Epithelial cell of prostate (primary cell): Measurements from ENCODE around the gene LFNG.

ENCODE experiments used
- DNase-seq: peaks from one replicate; pipeline ENCODE4 v3.0.0-alpha.2; 2011; ENCODE audit warnings: low read depth, low spot score
- H3K27ac ChIP-seq: fragments of 450-650 bp; 2 replicates; pipeline ENCODE4 v1.5.1; 2017; ENCODE audit warnings: mild to moderate bottlenecking

Gene LFNG

DNA sequence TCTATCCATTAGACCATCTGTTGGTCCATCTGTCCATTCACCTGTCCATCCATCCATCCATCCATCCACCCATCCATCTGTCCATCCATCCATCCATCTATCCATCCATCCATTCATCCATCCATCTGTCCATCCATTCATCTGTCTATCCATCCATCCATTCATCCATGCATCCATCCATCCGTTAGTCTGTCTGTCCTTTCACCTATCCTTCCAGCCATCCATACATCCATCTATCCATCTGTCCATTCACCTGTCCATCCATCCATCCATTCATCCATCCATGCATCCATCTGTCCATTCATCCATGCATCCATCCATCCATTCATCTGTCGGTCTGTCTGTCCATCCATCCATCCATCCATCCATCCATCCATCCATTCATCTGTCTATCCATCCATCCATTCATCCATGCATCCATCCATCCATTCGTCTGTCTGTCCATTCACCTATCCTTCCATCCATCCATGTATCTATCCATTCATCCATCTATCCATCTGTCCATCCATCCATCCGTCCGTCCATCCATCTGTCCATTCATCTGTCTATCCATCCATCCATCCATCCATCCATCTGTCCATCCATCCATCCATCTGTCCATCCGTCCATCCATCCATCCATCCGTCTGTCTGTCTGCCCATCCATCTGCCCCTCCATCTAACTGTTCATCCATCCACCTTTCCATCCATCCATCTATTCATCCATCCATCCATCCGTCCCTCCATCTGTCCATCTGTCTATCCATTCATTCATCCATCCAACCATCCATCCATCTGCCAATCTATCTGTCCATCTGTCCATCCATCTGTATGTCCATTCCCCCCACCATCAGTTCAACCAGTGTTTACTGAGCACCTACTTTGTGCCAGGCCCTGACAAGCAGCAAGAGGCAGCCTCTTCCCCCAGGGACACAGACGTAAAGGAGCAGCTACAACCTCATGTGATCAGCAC, 4.8 kb upstream of the LFNG start:
- H3K27ac ChIP-seq = no peak overlapping the region
- DNase-seq = no peak

DNA sequence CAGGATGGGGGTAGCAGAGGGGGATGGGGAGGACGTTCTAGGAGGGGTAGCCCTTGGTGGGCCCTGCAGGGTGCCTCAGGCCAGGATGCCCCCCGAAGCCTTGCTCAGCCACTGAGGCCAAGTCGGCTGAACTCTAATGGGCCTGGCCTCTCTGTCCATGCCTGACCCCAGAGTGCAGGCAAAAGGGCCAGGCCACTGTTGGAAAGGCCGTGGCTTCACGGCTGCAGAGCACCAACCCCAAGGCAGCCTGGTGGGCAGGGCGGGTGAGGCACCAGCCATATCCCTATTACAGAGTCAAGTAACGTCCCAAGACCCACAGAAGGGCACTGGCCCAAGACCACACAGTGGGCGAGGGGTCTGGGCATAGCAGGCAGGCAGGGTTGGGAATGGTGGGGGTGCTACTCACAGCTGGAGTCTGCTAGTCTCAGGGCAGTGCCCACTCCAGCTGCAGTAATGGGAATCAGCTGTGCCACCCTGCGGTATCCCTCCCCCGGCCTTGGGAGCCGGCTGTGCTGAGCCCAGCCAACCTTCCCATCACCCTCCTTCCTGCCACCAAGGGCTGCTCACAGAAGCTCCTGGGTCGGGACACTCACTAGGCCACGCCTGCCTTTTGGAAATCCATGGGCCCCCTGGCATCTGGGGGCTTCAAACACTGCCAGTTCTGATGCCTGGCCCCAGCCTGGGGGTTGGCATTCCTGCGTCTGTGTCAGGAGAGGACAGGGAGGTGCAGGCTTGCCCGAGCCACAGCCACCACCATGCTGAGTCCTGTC, 4.0 kb upstream of the LFNG start:
- DNase-seq = no peak
- no peak overlapping the region for H3K27ac ChIP-seq

DNA sequence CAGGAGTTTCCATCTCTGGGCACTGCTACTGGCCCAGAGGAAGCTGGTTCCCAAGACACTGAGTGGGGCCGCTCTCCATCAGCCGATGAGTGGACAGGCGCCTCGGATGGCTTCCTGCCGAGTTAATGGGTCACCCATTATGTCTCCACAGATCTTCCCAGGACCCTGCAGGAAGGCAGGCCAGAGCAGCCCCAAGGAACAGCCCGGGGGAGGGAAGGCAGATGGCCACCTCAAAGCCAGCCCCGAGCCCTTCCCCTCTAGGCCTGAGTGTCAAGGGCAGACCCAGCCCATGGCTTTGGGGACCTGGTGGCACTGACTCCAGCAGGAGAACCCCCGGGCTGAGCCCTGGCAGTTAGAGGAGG, 3.4 kb upstream of the LFNG start:
- DNase-seq = no peak
- H3K27ac ChIP-seq = no peak overlapping the region

DNA sequence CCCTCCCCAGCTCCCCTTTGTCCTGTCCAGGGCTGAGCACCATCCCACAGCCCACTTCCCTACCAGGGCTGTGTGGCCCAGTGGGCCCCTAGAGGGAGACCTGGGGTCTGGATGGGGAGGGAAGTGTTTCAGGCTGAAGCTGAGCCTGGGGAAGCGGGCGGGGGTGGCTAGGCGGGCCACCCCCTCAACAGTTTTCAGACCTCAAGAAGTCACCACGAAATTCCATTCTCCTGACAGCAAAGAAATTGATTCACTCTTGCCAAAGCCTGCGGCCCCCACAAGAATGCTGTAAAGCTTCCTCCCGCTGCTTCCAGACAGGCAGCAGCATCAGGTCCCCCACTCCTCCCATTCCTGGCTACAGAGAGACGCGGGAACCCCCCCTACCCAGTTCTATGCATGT, 2.5 kb upstream of the LFNG start:
- H3K27ac ChIP-seq = no peak overlapping the region
- no peak for DNase-seq

DNA sequence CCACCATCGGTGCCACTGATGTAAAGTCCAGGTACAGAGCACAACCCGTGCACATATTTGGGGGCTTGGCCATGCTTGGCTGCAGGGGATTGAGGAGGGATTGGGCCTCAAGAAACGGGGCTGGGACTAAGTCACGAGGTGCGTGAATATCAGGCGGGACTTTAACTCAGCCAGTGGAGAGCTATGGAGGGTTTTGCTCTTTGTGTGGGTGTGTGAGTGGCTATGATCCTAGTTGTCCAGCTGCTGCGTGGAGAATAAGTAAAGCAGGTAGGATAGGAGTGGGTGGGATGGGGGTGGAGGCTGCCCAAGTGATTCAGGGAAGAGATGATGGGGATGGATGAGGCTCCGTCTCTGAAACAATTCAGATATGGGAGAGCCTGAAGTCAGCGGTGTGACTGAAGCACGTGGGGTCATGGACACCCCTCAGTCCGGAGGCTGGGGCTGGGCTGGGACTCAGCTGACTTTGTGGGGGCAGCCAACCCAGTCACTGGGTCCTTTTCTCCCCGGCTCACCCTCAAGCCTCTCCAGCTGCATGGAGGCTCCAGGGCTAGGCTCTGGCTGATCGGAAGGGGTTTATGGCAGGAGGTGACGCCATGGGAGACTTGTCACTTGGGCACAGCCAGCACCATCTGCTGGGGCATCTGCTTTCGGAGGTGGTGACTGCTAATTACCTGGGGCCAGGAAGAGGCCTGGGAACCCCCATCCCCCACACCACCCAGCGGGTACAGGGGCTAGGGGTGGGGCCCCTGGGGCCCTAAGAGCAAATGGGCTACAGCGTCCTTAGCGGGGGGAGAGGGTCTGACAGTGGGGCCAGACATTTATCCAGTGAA, 1.7 kb upstream of the LFNG start:
- no peak for DNase-seq

DNA sequence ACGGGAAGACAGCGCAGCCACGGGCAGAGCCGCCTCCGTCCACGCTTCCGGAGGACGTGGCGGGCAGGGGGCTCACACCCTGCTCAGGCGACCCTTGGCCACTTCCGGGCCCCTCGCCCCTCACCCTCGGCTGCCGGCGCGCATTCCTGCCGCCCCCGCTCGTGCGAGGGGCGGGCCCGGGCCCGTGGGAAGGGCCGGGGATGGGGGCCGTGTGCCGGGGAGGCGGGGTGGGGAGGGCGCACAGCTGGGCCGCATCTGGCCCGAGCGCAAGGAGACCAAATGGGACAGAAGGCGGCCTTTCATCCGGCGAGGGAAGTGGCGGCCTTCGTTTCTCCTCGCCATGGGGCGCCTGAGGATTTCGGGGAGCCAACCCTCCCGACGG, 846 bp upstream of the LFNG start:
- no peak for DNase-seq
- no peak overlapping the region for H3K27ac ChIP-seq

More for the DNA sequence above, 1.7 kb upstream of the LFNG start:
- no peak overlapping the region for H3K27ac ChIP-seq

DNA sequence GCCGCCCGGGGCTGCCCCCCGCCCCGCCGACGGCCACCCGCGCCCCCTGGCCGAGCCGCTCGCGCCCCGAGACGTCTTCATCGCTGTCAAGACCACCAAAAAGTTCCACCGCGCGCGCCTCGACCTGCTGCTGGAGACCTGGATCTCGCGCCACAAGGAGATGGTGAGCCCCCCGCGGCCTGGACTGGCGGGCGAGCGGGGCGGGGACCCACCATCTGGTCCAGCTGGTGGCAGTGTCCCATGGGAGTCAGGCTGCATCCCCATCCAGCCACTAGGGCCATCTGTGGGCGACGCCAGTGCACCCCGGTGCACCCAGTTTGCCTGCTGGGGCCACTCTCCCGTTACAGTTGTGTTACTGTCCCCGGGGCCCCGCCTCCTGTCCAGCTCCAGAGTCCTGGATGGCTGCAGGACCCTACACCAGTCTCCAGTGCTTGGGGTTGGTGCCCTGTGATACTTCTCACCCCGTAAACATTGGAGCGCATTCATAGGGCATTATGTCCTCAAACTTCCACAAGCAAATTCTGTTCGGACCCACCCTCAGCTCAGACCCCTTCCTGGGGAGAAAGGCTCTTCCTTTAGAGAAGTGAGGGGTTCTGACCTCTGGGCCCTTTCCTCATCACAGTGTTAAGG, 672 bp downstream of the LFNG start:
- no peak for DNase-seq
- no peak overlapping the region for H3K27ac ChIP-seq

DNA sequence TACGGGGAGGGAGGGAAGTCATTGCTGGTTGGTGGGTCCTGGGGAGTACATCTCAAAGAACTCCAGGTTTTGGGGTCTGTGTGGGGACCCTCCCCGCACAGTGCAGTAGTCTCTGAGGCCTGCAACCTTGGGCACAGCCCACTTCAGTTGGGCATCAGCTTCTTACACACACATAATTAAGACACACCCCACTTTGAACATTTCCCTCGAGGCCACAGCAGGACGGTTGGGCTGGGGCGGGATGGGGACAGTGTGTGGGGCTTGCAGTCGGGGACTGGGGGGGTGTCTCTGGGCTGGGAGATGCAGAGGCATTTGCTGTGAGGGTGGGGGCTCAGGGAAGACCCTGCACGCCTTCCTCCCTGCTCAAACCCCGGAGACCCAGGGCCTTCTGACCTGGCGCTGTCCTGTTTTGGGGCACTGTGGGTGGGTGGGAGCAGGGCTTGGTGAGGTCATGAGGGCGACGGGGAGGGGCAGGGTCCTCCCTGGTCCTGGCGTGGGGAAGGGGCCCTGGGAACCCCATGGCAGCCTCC, 1.3 kb downstream of the LFNG start:
- H3K27ac ChIP-seq = no peak overlapping the region
- no peak for DNase-seq

DNA sequence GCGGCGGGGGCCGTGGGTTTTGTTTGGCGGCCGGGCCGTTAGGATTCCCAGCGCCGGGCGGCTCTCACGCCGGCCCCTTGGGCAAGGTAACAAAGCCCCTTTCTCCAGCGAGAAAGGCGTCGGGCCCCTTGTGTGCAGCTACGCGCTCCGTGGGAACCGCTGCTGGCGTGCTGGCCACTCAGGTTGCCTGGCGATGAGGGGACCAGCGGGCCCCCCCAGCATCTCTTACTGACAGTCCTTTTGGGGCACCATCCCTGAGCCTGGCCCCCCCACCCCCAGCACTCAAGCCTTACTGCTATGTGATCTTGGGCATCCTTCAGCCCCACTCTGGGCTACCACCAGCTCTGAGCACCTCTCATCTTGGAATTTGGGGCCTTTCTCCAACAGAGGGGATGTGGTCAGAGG, 1.8 kb downstream of the LFNG start:
- DNase-seq = no peak
- H3K27ac ChIP-seq = no peak overlapping the region

DNA sequence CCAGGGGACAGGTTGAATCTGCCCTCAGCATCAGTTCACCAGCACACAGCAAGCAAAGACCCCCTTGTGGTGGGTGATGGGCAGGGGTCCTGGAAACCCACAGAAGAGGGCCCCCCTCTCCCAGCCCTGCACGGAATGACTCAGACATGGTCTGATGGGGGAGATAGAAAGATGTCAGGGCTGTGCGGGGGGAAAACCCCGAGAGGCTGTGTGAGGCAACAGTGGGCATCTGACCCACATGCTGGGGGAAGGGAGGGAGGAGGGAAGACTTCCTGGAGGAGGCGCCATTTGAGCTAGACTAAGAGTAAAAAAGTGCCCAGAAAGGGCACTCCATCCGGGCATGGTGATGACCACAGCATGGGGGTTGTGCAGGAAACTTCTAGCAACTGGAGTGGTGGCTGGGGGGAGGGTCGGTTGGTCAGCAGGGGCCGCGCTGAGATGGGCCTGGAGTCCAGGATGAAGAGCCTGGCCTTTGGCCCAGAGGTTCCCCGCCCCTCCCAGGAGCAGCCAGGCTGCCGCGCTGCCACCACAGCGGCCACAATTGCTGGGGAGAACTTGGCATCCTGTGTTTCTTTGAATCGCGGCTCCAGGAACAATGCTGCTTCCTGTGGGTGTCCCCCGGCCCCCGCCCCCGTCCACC, 2.5 kb downstream of the LFNG start:
- no peak for DNase-seq
- H3K27ac ChIP-seq = peak overlapping the region; percentile 86

DNA sequence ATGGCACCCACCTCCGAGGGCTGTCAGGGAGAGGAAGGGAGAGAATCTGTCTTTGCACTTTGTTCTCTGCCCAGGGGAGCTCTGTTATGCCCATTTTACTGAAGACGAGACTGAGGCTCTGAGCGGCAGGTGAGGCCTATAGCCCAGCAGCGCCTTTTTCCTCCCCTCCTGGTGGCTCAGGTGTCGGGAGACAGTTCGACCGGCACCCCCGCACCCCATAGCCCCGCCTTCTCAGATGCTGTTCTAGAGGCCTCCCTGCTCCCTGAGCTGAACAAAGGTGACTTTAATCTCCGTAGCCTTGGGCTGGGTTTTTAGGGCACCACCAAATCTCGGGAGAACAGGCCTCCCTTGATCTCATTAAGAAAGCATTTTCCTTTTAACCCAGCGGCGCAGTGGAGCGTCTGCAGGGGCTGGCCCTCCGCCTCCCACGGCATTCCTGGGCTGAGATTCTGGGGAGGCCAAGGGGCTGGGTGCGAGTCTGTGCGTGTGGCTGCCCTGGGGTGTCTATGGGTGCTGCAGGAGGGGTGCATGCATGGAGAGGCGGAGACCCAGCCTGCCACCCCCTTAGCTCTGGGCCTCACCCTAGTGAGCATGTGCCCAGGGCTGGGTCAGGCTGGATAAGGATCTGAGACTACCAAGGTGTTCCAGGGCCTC, 3.3 kb downstream of the LFNG start:
- peak; percentile 88 for DNase-seq
- peak overlapping the region; percentile 86 for H3K27ac ChIP-seq

DNA sequence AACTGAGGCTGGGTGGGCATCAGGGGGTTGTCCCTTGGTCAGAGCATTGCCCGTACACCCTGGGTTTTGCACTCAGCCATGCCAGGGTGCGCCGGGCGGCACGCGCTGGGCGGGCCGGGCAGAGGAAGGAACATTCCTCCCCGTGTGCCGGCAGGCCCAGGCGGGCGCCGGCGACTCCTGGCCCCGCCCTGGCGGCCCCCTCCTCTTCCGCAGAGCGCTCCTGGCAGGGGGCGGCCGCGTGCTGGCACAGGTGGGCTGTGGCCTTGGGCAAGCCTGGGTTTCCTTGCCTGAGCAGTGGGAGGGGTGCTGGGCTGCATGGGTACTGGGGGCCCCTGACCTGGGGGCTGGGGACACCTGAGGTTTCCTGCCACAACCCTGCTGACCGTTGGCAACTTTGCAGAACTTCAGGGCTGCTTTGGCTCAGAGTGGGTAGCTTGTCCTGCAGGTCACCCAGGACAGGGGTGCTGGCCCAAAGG, 3.9 kb downstream of the LFNG start:
- peak overlapping the region; percentile 86 for H3K27ac ChIP-seq
- peak; percentile 49 for DNase-seq

DNA sequence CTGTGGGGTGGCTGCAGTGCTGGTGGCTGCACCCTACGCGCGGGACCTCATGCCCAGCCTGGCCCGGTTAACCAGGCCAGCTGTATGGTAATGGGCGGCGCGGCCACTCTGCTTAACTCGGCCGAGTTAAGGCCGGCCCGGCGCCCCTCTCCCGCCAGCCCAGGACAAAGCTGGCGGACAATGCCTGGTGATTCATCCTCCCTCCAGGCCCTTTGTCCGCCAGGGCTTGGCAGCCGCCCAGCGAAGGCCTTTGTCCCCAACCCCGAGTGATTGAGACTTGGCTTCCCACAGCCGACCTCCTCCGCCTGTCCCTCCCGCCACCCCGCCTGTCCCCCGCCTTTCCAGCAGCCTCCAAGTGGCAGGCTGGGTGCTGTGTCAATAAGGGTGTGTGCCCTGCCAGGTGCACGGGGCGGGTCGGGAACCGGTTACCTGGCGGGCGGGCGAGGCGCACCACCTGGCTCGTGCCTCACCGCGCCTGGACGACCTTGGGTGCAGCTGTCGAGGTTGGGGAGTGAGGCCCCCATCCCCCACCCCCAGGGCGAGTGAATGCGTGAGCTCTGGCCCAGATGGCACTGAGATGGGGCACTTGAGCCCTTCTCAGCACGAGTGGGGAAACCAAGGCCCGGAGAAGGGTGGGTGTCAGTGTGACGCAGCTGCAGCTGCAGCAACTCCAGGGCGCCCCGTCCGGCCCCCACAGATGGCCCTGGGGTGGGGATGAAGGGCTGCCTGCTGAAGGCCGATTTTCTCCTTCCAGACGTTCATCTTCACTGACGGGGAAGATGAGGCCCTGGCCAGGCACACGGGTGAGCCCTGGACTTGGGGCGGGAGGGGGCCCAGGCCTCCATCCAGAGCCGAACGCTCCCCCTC, 4.6 kb downstream of the LFNG start:
- DNase-seq = peak; percentile 57
- H3K27ac ChIP-seq = peak overlapping the region; percentile 86

DNA sequence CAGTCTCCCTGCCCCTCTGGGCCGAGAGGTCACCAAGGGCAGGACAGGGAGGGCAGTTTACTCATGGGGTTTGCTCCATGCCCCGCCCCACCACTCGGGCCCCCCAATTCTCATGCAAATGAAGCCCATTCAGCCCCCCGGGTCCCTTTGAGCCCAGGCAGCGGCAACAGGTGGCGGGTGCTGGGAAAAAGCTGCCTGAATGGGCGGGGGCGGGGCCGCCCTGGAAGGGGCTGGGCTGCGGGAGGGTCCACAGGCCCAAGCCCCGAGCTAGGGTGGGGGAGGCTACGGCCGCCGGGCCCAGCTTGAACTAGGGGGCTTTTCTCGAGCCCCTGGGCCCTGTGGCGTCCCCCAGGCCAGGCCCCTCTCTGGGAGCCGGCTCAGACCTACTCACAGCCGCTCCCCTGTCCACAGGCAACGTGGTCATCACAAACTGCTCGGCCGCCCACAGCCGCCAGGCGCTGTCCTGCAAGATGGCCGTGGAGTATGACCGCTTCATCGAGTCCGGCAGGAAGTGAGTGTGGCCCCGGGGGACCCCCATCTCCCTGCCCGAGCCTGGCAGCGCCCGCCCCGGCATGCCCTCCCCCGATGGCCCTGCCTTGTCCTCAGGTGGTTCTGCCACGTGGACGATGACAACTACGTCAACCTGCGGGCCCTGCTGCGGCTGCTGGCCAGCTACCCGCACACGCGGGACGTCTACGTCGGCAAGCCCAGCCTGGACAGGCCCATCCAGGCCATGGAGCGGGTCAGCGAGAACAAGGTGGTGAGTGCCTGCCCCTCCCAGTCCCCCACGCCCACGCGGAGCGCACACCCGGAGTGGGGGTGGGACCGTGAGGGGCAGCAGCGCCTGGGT, 5.5 kb downstream of the LFNG start:
- no peak for DNase-seq
- no peak overlapping the region for H3K27ac ChIP-seq

DNA sequence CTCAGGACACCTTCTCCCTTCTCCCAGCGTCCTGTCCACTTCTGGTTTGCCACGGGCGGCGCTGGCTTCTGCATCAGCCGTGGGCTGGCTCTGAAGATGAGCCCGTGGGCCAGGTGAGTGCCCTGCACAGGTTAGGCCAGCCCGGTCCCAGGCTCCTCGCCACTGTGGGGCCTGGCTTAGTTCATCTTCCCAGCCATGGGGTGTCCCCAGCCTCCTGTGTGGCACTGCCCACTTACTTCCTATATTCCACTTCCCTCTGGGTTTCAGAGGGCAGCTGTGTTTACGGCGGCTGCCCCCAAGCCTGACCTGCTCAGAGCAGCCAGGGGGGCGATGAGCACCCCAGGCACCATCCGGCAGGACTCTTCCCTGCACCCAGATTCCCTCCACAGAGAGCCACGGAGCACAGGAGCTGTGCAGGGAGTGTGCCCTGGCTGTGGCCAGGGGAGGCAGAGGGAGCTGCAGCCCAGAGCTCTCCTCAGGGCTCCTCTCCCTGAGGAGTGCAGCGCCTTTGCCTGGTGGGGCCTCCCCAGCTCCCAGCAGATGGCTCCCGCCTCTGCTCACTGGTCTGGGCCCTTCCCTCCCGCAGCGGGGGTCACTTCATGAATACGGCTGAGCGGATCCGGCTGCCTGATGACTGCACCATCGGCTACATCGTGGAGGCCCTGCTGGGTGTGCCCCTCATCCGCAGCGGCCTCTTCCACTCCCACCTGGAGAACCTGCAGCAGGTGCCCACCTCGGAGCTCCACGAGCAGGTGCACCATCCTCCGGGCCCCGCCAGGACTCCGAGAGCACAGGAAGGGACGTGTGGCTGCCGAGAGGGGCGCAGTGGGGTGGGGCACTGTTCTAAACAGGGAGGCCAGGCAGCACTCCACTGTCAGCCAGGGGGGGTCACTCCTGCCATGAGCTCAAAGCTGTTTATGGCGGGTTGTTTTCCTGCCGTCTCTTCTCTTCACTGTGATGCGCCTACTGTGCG, 6.4 kb downstream of the LFNG start:
- no peak overlapping the region for H3K27ac ChIP-seq
- no peak for DNase-seq
